ENCODE results near the gene TASP1.

TASP1 gene

DNA sequence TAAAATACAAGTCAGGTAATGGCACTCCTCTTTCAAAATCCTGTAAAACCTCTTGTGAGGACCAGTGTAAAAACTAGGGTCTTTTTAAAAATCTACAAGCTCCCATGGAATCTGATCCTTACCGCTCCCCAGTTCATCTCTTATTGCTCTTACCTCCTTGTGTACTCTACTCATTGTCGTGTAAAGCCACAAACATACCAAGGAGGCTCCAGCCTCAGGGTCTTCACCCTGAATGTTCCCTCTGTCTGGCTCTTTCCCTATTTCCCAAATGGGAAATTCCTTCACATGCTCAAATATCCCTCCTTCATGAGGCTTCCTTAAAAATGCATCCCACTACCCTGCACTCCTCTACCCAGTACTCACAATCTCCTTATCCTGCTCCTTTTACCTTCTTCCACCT, 67.1 kb downstream of the TASP1 start:
- DNase-seq (ENCODE audit: low read depth) = no peak

DNA sequence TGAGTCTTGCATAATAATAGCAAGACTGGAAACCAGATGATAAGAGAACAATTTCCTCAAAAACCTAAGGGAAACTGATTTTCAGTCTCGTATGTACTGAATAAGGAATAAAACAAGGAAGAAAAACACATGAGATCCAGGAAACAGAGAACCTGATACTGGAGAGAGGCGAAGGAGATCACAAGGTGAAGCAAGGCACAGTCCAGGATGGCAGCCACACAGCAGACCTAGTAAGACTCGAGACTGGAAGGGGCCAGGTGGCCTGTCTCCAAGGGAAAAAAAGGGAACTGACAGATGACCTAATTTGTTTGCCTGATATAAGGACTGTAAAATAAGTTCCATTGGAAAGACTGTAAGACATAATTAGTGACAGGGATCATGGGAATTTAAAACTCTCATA, 71.1 kb downstream of the TASP1 start:
- no peak for DNase-seq (ENCODE audit: low read depth)

DNA sequence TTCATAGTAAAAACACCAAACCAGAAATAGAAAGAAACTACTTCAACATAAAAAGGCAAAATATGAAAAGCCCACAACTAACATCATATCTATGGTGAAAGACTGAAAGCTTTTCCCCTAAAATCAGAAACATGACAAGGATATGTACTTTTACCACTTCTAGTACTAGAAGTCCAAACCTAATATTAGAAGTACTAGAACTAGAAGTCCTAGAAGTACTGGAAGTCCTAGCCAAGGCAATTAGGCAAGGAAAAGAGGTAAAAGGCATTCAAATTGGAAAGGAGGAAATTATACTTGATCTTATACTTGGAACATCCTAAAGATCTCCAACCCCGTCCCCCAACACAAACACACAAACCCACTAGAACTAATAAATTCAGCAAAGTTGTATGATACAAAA, 74.9 kb downstream of the TASP1 start:
- no peak for DNase-seq (ENCODE audit: low read depth)

DNA sequence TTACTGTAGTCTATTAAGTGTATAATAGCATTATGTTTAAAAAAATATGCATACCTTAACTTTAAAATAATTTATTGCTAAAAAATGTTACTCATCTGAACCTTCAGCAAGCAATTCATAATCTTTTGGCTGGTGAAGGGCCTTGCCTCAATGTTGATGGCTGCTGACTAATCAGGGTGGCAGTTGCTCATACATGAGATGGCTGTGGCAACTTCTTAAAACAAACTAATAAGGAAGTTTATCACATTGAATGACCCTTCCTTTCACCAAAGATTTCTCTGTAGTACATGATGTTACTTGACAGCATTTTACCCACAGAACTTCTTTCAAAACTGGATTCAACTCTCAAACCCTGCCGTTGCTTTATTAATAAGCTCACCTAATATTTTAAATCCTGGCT, 84.0 kb downstream of the TASP1 start:
- no peak for DNase-seq (ENCODE audit: low read depth)

DNA sequence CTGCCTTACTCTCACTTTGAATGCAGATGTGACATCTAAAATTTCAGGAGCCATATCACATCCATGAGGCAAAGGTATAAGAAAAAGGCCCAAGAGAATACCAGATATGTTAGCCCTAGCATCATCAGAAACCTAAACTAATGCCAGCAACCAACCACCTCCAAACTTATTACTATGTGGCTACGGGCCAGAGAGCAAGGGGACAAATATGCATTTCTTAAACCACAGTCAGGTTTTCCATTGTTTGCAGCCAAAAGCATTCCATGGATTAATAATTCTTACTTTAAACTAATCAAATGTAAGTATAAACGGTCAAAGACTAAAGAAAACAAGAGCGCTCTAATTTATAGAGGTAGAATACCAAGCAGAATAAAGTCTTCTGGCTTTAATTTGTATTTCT, 84.7 kb downstream of the TASP1 start:
- no peak for DNase-seq (ENCODE audit: low read depth)

DNA sequence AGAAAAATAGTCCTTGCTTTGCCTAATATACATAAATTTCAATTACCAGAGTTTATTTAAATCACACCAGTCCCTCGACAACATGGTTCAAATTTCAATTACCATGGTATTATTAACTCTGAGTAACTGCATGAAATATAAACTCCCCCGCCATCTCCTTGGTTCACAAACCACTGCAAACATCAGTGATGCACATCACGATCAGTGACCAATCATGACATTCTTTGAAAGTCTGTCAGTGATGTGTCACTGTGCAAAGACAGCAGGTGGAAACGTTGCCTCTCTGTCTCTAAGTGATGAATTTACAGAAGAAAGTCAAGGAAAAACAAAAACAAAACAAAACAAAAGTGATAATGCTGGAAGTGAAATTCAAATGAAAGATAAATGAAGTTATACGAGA, 86.7 kb downstream of the TASP1 start:
- no peak for DNase-seq (ENCODE audit: low read depth)

DNA sequence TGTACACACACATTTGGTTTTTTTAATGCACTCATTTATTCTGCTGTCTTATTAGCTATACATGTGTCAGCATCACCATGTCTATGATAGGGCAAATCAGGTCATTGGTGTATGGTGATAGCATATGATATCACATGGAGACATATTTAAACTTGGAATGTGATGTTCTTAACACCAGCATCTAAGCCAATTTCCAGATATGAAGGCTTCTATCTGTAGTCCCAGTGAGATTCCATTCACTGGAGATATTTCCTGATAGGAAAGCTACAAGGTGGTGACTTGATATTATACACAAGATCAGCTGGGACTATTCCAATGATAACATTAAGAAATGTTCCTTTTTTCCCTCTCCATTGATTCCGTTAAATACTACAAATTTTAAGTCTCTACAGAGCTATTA, 89.3 kb downstream of the TASP1 start:
- DNase-seq (ENCODE audit: low read depth) = no peak

DNA sequence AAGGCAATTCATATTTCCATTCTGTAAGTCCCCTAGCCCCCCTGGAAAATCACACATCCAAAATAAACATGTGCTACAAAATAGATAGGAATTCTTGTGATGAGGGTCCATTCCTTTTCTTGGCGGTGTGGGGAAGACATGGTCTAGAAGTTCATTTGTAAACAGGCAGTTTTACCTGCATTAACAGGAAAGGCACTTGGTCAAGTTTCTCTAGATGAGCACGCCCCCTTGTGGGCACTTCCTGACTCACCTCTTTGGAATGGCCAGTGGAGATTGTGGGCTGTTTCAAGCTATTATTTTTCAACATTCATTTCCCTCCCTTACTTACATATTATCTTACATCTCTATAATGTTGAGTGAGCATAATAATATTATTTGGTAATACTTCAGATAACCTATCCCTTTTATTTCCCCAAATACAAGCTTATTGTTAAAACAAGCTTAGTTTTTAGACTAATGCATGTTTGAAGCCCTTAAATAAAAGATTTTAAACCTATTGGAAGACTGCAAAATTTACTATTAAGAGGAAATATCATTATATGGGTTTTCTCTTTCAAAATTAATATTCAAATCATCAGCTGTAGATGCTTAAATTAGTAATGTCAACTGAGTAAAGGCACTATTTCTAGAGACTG, 92.1 kb downstream of the TASP1 start:
- peak; percentile 50 for DNase-seq (ENCODE audit: low read depth)

DNA sequence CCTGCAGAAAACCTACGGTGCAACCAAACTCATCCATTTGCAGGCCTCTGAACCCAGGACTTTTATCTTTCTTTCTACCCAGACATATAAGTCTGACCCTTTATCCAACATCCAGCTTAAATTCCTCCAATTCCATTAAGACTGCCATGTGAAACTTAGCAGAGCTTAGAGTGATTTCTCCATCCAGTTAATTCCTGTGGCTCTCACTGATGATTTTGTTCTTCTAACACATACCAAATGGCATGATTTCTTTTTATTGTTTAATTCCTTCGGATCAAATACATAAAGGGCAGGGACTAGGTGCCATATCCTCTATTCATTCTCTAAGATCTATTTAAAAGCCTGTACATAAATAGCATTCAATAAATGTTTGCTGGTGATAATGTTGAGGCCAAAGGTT, 92.9 kb downstream of the TASP1 start:
- DNase-seq (ENCODE audit: low read depth) = no peak

DNA sequence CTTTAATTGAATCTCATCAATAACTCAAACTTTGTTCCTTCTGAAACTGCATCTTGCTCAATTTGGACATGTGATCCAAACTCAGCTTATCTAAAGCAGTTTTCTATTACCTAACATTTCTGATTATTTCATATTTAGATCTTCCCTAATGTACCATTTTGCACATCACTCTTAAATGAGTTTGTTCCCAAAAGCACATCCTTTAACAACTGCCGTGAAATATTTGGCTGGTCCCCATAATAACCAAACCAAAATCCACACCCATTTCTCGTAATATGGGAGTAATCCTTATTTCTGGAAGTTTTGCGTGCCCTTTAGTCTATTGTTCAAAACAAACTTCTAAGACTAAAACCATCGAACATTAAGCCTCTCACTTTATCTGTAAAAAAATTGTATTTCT, 94.9 kb downstream of the TASP1 start:
- DNase-seq (ENCODE audit: low read depth) = no peak

DNA sequence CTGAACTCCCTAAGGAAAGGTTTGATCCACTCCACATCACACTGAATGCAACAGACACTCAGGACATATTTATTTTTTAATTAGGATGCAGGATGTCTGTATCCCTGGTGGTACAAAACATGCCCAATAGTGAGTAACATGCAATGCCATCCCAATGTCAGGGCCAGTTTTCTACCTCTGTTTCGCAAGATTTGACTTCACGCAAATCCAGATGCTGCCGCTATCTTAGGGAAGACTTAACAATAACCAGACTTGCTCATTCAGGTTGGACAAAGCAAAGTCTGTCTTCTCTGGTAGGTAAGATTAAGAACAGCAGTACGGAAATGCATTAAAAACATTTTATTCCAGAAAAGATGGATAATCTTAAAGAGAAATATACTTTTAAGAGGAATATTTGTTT, 103.1 kb downstream of the TASP1 start:
- DNase-seq (ENCODE audit: low read depth) = no peak

DNA sequence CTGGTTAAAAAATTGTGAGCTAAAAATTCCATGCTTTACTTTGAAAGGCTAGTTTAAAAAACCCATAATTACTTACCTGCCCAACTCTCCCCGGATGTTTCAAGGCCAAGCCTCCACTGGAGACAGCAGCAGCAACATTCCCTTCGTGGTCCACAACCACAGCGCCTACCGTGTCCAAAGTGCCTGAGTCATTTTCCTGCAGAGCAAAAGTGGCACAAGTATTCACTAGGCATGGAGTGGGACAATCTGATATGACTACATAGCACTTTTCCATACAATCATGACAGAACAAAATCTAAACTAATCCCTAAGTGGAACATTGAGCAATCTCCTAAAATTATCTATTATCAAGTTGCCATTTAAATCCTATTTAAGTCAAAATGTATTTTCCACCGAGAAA, 104.8 kb downstream of the TASP1 start:
- DNase-seq (ENCODE audit: low read depth) = no peak

DNA sequence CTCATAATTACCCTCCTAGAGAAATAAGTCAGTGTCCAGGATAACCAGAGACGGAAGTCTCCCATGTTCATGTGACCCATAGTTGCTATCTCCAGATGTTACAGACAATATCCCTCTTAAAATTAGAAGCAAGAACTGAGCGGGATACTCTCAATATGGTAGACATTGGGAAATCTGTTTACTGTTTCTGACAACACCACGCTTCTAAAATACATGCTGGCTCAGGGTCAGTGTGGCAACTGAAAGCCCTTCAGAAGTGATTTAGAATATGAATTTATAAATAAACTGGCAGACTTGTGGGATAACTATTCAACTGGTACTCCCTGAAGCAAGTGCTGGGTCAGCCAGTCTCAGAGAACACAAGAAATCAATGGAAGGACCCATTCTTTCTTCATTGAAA, 108.6 kb downstream of the TASP1 start:
- DNase-seq (ENCODE audit: low read depth) = no peak

DNA sequence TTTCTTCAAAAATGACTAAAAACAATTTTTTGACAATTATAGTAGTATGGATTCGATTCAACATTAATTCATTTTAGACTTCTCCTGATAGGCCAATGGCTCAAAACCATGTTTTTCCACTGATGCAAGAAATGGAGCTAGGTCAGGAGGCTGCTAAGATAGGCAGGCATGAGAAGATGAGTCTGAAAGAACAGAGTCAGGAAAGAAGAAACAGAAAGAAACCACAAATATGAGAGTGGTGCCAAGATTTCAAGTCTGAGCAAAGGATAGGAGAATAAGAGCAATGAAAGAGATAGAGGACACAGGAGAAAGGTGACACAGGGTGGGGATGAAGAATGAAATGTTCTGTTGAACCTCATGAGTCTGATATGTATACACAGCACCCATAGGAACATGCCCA, 112.2 kb downstream of the TASP1 start:
- no peak for DNase-seq (ENCODE audit: low read depth)

DNA sequence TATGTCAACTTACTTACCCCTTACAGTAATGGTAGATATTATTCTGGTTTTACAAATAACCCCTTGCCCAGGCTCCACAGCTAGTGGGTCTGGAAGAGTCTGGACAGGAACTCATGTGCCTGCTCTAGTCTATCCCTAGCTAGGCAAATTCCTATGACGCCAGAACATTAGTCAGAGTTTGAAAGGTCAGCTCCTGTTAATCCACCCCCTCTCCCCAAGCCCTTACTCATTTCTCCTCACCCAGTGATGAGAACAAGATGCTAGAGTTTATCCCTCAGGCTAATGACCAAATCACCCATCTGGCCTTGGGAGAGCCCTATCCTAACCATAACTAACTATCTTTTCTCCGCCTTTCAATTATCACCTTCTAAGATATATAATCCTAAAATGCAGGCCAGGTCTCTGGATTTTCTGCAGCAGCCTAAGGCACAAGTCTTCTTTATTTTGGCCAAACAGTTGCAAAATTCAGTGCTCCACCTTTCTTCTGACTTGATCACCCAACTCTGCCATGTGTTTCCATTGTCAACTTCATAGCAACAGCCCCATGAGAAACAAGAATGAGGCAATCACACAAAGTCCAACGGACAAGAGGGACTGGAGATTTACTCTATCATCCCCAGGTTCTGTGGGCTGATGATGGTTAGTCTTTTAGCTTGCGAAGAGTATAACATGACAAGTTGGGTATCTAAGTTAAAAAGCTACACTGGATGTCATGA, 113.3 kb downstream of the TASP1 start:
- DNase-seq (ENCODE audit: low read depth) = no peak

DNA sequence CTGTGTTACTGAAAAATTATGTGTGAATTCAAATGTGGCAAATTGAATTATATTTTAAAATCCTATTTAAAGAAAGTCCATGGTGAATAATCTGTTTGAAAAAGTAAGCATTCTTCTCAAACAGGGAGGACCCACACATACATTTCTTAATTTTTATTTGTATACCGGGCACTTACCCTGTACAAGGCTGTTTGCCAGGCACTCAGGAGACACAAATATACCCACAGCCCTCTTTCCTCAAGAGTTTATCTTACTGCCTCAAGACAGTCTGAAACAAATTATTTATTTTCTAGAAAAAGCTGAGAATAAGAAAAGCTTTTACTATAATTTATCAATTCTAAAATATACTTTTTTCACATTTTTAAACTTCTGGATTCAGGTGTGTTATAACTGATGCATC, 114.4 kb downstream of the TASP1 start:
- DNase-seq (ENCODE audit: low read depth) = no peak

DNA sequence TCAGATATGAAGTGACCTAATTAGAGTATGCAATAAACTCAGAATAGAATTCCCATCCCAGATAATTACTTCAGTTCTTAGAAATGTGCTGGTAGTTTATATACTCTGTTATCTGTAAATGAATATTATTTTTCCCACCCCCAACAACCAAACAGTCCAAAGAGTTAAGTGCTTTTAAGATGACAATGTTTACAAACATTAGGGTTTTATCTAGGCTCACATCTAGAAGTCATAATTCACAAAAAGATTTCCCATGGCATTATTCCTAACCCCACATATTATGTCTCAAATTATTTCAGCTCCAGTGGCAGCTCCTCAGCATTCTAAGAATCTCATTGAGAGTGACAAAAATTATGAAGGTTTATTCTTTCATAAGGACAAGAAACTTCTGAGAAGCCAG, 120.9 kb downstream of the TASP1 start:
- no peak for DNase-seq (ENCODE audit: low read depth)

DNA sequence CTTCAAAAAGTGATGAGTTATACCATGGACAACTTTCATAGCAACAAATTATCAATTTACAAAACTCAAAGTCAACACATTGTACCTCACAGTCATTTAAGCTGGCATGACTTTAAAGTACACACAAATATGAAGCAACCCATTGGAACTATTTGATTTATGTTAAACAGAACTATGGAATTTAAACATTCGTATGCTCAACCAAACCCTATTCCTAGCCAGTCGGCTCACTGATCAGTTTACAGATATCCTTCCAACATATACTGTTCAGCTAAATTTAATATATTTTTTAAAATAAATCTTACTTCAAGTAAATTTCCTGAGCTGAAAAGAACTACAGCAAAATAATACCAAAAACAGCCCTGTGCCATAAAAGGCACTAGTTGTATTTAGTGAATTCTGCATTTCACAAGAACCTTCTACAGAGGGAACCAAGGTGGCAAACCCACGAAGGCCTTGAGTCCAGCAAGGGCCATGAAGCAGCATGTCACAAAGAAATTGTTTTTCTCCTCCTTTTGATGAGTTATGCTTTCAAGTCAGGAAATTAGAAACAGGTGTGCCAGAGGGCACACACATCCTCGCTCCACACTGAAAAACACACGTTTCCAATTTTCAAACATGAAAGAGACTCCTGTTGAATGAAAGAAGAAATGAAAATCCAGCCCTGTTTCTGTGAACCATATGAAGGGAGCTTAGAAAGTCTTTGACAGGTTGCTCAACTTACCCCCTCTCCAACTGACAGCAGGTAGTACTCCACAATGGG, 122.8 kb downstream of the TASP1 start:
- no peak for DNase-seq (ENCODE audit: low read depth)

DNA sequence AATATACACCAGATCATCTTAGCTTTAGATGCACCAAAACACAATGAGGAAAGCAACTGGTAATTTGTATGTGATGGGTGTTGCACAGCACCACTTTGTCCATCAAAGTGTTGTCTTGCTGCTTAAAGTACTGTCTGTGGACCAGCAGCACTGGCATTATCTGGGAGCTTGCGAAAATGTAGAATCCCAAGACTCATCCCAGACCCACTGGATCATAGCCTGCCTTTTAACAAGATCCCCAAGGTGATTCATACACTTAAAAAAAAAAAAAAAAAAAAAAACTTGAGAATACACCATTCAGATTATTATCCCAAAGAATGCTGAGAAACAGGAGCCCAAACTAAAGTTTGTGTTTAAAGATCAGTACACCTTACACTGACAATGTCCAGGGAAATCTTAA, 123.4 kb downstream of the TASP1 start:
- DNase-seq (ENCODE audit: low read depth) = no peak

DNA sequence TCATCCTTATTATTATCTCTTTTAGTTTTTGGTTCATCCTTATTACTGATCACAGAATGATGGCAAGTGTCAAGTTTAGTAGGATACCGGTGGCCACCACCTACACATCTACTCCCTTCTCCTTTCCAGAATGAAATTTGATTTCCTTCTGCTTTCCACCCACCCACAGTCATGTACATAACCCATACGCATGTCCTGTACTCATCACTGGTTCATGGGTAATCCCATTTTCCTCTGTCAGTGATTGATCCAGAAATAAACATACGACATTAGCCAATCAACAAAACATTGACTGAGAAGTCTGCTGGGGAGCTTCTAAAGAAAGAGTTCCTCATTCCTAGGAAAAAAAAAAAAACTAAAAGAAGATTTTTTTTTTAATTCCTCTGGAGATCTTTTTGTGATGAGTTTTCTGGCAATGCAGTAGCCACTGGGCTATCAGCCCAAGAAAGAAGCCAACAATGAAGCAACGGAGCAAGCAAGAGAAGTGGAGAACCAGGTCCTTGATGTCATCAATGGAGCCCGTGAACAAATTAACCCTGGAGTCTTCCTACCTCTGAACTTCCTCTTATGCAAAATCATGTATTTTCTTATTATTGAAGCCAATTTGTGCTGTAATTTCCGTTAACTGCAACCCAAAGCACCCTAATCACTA, 127.8 kb downstream of the TASP1 start:
- no peak for DNase-seq (ENCODE audit: low read depth)

DNA sequence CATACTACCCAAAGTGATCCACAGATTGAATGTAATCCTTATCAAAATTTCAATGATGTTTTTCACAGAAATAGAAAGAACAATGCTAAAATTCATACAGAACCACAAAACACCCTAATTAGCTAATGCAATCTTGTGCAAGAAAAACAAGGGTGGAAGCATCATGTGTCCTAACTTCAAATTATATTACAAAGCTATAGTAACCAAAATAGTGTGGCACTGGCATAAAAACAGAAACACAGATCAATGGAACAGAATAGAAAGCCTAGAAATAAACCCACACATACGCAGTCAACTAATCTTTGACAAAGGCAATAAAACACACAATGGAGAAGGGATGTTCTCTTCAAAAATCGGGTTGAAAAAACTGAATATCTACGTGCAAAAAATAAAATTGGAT, 131.1 kb downstream of the TASP1 start:
- DNase-seq (ENCODE audit: low read depth) = no peak

DNA sequence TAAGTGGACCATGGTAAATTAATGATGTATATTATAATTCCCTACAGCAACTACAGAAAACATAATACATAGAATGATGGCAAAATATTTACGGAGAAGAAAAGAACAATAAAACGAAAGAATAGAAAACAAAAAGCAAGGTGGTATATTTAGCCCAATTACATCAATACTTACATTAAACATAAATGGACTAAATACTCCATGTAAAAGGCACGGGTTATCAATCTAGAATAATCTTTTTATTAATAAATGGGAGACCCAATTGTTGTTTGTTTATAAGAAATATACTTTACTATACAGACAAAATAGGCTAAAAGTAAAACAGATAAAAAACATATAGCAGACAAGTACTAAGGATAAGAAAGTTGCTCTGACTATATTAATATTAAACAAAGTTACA, 137.2 kb downstream of the TASP1 start:
- no peak for DNase-seq (ENCODE audit: low read depth)

DNA sequence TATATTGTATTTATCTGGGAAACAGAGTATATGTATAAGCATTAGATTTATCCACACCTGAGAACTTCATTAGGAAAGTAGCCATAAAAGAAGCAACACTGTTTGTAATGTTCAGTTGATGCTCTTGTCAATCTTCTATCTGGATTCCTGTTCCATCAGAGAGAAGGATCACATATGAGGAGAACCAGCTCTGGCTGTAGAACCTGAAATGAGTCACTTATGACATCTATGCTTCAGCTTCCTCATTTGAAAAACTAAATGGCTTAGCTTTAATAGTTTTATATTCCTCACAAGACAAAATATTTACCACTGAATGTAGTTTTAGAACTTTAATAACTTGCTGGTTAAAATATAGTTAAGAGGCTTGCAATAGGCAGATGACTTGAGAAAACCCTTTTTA, 144.7 kb downstream of the TASP1 start:
- no peak for DNase-seq (ENCODE audit: low read depth)
